ENCODE data around the gene ETFBKMT. TPM values are rescaled to one million over a fixed set of nuclear protein-coding genes. Genes with fewer than 3 reads are reported as not detected.

Gene ETFBKMT
- total and polyA plus RNA-seq, 12 donors, result 1.7 to 8.7 (median 5.9) TPM

DNA sequence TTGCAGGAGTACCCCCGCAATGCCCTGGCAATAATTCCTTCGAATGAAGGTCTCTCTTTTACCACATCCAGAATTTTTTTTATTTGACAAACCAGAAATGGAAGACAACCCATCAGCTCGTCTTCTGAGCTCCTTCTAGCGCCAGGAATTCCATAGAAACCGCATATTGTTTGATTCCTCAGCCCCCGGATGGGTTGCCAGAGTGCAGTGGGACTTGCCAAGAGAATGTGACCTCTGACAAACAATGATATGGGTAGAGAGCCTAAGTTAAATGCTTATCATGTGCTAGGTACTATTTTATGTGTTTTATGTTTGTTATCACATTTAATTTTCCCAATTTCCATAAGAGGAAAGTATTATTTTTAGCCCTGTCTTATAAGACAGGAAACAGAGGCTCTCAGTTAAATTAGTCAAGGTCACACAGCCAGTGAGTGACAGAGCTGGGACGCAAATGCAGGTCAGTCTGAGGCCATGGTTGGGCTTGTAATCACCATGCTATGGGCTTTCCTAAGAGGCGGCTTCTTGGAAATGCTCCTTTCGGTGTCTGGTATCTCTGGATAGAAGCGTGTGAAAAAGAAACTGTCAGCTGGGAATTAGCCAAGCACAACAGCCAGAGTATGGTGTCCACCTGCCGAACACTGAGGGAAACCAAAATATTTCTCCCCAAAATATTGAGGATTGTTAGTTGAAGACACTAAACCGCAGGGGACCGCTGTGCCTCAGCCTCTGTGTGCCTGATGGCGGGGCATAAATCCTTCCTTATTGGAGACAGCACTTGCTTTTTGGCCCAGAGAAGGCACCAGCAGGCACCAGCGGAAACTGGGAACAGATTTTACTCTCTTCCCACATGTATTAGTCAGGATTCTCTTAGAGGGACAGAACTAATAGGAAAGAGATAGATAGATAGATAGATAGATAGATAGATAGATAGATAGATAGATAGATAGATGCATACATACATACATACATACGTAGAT is 29.4 kb upstream of the ETFBKMT start:
- DNase-seq (peak; percentile 23 to 72), ATAC-seq (peak; percentile 88 to 97 (median 94))
- no peaks in the 10 kb centered on the region for H3K36me3 ChIP-seq
- no peak for TF ChIP-seq CTCF (IDR thresholded peaks at IDR 0.05)
- H3K4me3 ChIP-seq, result peak overlapping the region in 1 of 10 donors; percentile 3
- intact Hi-C loops (cut with DNase I), result loop anchor here in 3 of 10 donors (2.0 to 5.0 kb wide), 2 partner anchors 38 to 39 kb away; partner anchors contain the start of gene DENND5B (in 3 of the 3)
- H3K27me3 ChIP-seq, result no peaks in the 10 kb centered on the region
- H3K9me3 ChIP-seq, result no peaks in the 10 kb centered on the region
- peaks cover 6 to 24% (median 17%) of the 10 kb centered on the region in 9 donors for H3K4me1 ChIP-seq
- peak overlapping the region in 9 of 10 donors; percentile 38 to 68 (median 57) for H3K27ac ChIP-seq
- WGBS, 2 donors, result 31 to 38% methylated on average over 16 of the region's 16 CpGs

- WGBS, 2 donors, result 93% methylated on average over 6 of the region's 6 CpGs
- peak overlapping the region in 2 of 10 donors; percentile 40 to 64 for H3K27ac ChIP-seq
- intact Hi-C loops (cut with DNase I), result loop anchor here in 2 of 10 donors (2.0 to 5.0 kb wide), 2 partner anchors 39 to 40 kb away; partner anchors contain the start of gene DENND5B (in 2 of the 2)
Measured at GRCh38 chr12:31631023-31631724, 28.3 kb upstream of the ETFBKMT start.

DNA sequence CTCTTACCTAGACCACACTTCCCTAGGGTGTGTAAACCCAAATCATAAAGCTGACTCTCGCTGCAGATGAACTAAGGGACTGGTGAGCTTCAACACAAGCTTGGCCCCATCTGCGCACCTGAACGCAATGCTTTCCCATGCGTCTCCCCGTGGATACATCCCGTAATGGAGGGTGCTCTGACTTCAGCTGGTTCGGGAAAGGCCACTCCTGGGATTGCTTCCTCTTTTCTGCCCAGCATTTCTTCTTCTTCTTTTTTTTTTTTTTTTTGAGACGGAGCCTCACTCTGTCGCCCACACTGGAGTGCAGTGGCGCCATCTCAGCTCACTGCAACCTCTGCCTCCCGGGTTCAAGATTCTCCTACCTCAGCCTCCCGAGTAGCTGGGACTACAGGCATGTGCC is 27.7 kb upstream of the ETFBKMT start:
- Histone ChIP-seq H3K27ac (no peak overlapping the region), H3K4me3 (no peak overlapping the region), H3K4me1 (peaks cover 6 to 25% (median 17%) of the 10 kb centered on the region in 9 donors), H3K27me3 (no peaks in the 10 kb centered on the region), H3K9me3 (no peaks in the 10 kb centered on the region), H3K36me3 (no peaks in the 10 kb centered on the region)
- WGBS, 2 donors, result 93 to 95% methylated on average over 12 of the region's 12 CpGs
- no peak for TF ChIP-seq CTCF (IDR thresholded peaks at IDR 0.05)
- intact Hi-C loops (cut with DNase I), result loop anchor here in 2 of 10 donors (2.0 to 5.0 kb wide), 2 partner anchors 40 to 41 kb away; partner anchors contain the start of gene DENND5B (in 2 of the 2)
- DNase-seq (no peak), ATAC-seq (no peak)

More at GRCh38 chr12:31631023-31631724, 28.3 kb upstream of the ETFBKMT start:
- ATAC-seq (no peak), DNase-seq (no peak)
- no peaks in the 10 kb centered on the region for H3K27me3 ChIP-seq
- no peaks in the 10 kb centered on the region for H3K36me3 ChIP-seq
- H3K9me3 ChIP-seq, result no peaks in the 10 kb centered on the region
- no peak overlapping the region for H3K4me3 ChIP-seq
- no peak for TF ChIP-seq CTCF (IDR thresholded peaks at IDR 0.05)
- H3K4me1 ChIP-seq, result peaks cover 6 to 24% (median 17%) of the 10 kb centered on the region in 9 donors

DNA sequence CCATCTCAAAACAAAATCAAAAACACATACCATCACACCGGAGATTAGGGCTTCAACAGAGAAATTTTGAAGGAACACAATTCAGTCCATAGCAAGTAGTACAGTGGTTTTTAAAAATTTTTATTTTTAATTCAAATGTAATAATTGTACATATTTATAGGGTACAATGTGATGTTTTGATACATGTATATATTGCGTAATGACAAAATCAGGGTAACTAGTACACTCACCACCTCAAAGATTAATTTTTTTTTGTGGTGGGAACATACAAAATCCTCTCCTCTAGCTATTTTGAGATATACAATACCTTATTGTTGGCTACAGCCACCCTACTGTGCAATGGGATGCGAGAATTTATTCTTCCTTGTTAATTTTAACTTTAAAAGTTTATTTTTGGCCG is 26.0 kb upstream of the ETFBKMT start:
- no peaks in the 10 kb centered on the region for H3K36me3 ChIP-seq
- no peak overlapping the region for H3K4me3 ChIP-seq
- WGBS, 2 donors, result 82 to 95% methylated on average over 4 of the region's 4 CpGs
- no peak for TF ChIP-seq CTCF (IDR thresholded peaks at IDR 0.05)
- H3K27ac ChIP-seq, result no peak overlapping the region
- no peaks in the 10 kb centered on the region for H3K27me3 ChIP-seq
- no peaks in the 10 kb centered on the region for H3K9me3 ChIP-seq
- ATAC-seq, result no peak
- intact Hi-C loops (cut with DNase I), result loop anchor here in 1 of 10 donors (5.0 kb wide), 1 partner anchor 41 kb away; the partner anchor contains the start of gene DENND5B
- H3K4me1 ChIP-seq, result peaks cover 6 to 28% (median 17%) of the 10 kb centered on the region in 9 donors
- DNase-seq, result no peak
